Fibroblast of peridontal ligament (primary cell): ENCODE measurements around the gene CLIC4.
A peak's percentile ranks its signal among the peaks of the same experiment; 100 is the strongest.
"Not testable (repeated sequence)": the region's sequence is repeated elsewhere in the genome, so short reads cannot be mapped to it uniquely, and the experiment has no call there.

Experiments used
- DNase-seq: peaks from one replicate; pipeline ENCODE4 v3.0.0-alpha.2; 2010; ENCODE audit errors: extremely low read depth

The CLIC4 gene

DNA sequence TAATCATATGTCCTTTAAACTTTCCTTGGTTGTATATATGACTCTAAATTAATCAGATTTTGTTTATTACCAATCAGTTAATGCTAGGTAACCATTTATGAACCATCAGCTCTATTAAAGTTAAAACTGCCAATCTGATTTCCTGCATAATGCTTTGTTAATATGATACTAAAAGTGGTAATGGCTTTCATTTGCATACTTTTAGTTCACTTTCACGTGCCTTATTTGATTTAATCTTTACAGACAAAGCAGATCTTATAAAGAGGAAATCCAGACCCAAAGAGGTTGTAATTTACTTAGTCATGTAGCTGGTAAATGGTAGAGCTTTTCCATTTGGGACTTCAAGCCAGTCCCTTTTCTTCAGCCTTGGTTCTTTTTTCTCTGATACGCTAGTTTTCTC, 61.3 kb downstream of the CLIC4 start:
- DNase-seq = no peak

- DNase-seq = not testable (repeated sequence)
Observed at GRCh38 chr1:24811494-24811893, 66.2 kb downstream of the CLIC4 start.

DNA sequence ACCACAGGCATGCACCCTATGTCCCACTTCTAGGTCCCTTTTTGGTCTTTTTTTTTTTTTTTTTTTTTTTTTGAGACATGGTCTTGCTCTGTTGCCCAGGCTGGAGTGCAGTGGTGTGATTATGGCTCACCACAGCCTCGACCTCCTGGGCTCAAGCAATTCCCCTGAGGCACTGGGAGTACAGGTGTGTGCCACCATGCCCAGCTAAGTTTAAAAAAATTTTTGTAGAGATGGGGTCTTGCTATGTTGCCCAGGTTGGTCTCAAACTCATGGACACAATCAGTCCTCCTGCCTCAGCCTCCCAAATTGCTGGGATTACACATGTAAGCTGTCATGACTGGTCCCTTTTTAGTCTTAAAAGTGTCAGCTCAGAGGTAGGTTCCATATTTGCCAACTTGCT, 75.0 kb downstream of the CLIC4 start:
- not testable (repeated sequence) for DNase-seq

DNA sequence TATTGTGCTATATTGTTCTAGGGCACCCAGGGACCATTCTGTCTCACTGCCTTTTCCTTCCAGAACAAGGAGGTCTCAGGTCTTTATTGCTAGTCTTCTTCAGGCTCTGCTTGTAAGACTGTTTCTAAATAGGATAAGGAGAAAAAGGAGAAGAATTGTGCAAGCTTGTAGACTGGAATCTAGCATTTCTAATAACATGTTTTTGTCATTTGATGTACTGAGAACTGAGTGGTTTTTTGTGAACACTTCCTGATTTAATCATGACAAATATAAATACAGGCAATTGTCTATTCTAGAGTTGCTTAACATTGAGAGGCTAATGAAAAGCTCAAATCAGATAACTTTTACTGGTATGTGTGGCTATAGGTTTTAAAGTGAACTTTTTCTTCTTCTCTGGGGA, 77.6 kb downstream of the CLIC4 start:
- DNase-seq = peak; percentile 45

GRCh38 chr1:24823486-24823885, 78.2 kb downstream of the CLIC4 start:
- DNase-seq = not testable (repeated sequence)

- no peak for DNase-seq
Observed at GRCh38 chr1:24825174-24825573, 79.9 kb downstream of the CLIC4 start.

GRCh38 chr1:24826510-24826909, 81.3 kb downstream of the CLIC4 start:
- DNase-seq = no peak

GRCh38 chr1:24827379-24828135, 82.3 kb downstream of the CLIC4 start:
- DNase-seq = peak; percentile 70

GRCh38 chr1:24828183-24828886, 83.1 kb downstream of the CLIC4 start:
- no peak for DNase-seq

GRCh38 chr1:24828887-24829192, 83.6 kb downstream of the CLIC4 start:
- DNase-seq = no peak

- DNase-seq = peak; percentile 83
Observed at GRCh38 chr1:24830680-24831272, 85.5 kb downstream of the CLIC4 start.

DNA sequence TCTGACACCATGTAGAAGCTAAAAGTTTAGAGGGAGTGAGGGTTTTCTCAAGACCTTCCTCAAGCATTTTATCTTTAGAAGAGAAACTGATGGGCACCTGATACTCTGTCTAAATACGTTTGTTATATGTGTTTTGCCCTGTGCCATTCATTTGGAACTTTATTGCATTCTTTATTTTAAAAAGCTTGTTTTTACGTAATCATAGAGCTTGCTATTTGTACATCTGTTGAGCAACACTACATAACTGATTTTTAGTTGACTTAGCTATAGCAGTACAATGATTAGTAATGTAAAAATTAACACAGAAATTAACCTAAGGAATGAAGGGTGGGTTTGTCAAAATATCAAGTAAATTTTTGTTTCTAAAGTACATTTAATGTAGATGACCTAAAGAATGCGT, 96.3 kb downstream of the CLIC4 start:
- DNase-seq = no peak

- DNase-seq = no peak
Observed at GRCh38 chr1:24846671-24847070, 101.4 kb downstream of the CLIC4 start.

DNA sequence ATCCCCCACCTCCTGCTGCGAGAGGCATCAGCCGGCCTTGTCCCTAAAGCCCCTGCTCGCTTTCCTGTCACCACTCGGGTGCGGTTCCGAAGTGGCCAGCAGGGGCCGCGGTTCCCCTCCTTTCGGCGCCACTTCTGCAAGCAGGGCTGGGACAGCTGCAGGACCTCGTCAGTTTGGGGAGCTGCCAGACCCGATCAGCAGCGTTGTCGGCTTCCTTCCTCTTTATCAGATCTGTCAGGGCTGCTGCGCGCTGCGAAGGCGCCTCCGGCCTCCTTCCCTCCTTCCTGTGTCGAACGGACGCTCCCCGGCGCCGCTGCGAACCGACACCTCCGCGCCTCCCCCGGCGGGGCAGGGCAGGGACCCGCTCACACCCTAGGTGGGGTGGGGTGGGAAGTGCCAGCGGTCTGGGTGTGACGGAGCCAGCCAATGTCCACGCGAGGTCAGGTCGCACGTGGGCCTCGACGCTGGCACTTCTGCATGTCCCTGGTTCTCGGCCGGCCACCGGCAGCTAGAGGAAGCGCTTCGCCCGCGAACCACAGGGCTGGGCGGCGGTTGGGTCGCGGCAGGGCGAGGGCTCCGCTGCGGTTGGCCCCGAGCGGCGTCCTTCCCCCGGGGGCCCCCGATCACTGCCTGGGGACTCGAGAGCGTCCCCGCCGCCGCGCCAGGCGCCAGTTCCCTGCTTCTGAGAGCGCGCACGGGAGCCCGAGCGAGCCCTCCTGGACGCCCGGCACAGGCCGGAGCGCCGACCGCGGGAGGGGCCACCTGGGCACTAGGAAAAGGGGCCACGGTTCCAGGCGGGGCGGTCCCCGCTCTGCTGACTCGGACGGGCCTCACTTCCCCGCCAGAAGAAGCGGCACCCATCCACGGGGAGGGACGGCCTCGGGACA, 103.0 kb downstream of the CLIC4 start:
- peak; percentile 79 for DNase-seq

DNA sequence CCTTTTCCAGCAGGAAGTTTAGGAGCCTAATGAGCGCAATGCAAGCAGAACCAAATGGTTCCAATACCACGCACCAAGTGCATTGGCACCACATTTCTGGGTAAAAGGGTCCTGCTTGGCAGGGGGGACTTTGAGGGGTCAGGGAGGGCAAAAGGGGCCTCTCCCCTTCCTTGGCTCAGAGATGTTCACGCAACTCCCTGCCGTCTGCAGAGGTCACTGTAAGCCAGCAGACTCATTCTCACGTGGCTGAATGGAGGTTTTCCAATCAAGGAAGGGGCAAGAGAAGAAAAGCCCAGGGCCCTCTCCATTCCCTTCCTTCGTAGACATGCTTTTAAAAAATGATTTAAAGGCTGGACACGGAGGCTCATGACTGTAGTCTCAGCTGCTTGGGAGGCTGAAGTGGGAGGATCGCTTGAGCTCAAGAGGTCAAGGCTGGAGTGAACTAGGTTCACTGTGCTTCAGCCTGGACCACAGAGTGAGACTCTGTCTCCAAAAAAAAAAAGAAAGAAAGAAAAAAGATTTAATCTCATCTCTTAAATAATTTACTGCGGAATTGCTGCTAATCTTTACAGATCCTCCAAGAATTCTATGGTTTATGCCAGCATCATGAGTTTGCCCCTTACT, 104.5 kb downstream of the CLIC4 start:
- DNase-seq = no peak

DNA sequence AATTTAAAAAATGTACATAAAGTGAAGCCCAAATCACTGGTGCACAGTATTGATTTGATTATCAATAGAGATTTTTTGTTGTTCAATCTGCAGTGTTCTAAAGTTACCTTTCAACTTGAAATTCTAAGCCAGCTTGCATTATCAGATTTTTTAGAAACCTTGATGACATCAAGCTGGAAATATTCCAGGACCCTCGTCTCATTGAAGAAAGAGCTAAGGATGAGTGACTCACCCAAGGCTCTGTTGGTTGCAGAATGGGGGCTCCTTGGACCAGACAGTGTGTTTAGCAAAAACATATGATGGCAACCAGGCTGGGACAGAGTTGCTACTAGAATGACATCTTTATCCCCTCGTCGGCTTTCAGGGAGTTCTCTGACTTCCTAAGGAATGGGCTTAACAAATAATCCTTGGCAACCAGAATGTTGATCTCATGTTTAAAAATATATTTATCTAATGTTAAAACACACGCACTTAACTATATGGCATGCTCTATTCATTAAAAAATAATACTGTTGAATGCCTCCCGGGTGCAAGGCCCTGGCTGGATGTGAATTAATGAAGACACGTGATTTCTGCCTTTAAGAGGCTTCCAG, 105.2 kb downstream of the CLIC4 start:
- DNase-seq = no peak

DNA sequence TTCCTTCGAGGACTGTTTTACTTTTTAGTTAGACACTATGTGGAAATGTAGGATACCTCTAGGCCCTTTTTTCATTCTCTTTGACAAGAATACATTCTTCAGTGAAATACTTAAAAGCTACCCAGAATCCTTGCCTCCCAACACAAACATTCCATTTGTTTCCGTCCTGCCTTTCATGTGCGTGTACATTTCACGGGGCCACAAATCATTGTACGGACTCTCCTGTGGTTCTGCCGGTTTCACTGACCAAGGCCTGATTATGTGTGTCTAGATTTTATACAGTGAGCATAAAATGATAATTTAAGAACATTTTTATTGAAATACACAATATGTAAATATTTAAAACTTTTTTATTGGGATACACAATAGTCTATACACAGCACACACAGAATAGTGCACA, 108.4 kb downstream of the CLIC4 start:
- no peak for DNase-seq

GRCh38 chr1:24855474-24855873, 110.2 kb downstream of the CLIC4 start:
- DNase-seq = no peak

DNA sequence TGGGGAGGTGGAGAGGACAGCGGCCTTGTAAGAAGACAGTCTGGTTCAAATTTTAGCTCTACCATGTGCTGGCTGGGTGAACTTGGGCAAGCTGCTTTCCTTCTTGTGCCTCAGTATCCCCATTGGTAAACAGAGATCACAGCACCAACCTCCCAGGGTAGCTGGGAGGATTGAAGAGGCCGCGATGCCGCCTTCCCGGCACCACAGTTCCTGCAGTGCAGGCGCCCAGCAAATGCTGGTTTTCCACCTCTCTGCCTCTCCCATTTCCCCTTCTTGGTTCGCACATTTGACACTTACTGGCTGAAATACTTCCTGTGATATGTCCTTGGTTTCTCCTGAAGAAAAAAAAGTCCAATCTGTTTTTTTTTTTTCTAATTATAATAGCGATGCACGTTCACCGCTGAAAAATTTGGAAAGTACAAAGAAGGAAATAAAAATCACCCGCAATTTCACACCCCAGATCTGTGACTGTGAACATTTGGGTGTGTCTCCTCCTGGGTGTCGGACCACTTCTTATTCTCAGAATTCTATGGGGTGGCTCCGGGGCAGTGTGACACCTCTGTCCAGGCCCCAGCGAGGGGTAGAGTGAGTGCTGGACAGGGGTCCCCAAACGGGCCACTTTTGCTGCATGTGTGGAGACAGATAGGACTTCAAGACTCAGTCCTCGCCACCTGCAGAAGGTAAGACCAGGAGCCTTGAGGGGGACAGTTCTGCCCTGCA, 111.7 kb downstream of the CLIC4 start:
- no peak for DNase-seq

GRCh38 chr1:24857507-24858133, 112.4 kb downstream of the CLIC4 start:
- DNase-seq = no peak
